ENCODE data around the gene FAM193B. TPM values are rescaled to one million over a fixed set of nuclear protein-coding genes. Genes with fewer than 3 reads are reported as not detected.

FAM193B gene
- total RNA-seq, 1 experiment from 2014 or later: 33.8 TPM

DNA sequence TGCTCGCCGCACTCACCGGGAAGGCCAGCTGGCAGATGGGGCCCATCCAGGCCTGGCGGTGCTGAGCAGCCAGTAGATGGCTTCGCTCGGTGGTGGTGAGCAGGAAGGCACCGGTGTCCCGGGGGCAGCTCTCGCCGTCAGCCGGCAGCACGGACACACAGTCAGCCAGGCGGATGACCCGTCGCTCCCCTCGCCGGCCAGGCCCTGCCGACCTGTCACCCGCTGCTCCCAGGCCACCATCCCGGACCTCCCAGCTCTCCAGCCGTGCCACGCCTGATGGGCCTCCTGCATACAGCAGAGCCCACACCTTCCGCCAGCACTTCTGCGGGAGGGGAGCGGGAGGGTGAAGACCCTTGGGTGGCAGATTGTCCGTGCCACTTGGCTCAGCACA lies 46.1 kb downstream of the FAM193B start:
- Histone ChIP-seq H3K36me3 (peaks cover 12% of the 10 kb centered on the region), H3K4me3 (no peak overlapping the region), H3K4me1 (peaks cover 16% of the 10 kb centered on the region; the same call in 1 of the 2 replicates), H3K27me3 (no peaks in the 10 kb centered on the region), H3K27ac (no peak overlapping the region), H3K9me3 (replicated peaks) (no peaks in the 10 kb centered on the region)
- no peak for DNase-seq

DNA sequence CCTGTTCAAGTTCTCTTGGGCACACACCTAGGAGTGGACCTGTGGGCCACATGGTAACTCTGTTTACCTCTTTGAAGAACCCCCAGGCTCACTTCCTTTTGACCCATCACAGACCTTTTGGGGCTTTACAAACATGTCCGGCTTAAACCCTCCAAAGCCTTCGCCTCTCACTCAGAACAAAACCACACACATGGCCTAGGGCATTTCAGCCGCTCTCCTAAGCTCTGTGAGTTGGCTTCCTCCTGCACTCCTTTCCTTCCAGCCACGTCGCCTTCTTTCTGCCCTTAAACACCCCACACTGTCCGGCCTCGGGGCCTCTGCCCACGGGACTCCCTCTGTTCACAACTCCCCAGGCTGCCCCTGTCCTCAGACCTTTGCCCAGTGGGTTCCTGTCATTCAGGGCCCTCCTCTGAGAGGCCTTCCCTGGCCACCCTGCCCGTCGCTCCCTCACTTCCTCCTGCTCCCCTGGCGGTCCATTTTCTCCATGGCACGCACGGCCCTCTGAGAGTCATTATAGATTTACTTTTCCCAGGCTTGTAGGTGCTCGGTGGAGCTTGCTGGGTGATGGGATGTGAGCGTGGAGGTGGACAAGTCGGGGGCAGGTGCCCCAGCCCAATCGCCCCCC lies 46.7 kb downstream of the FAM193B start:
- DNase-seq: no peak
- H3K4me1 ChIP-seq: peaks cover 16% of the 10 kb centered on the region; the same call in 1 of the 2 replicates
- no peak overlapping the region for H3K27ac ChIP-seq
- H3K27me3 ChIP-seq: no peaks in the 10 kb centered on the region
- H3K9me3 ChIP-seq (replicated peaks): no peaks in the 10 kb centered on the region
- H3K4me3 ChIP-seq: no peak overlapping the region
- H3K36me3 ChIP-seq: peaks cover 10% of the 10 kb centered on the region

DNA sequence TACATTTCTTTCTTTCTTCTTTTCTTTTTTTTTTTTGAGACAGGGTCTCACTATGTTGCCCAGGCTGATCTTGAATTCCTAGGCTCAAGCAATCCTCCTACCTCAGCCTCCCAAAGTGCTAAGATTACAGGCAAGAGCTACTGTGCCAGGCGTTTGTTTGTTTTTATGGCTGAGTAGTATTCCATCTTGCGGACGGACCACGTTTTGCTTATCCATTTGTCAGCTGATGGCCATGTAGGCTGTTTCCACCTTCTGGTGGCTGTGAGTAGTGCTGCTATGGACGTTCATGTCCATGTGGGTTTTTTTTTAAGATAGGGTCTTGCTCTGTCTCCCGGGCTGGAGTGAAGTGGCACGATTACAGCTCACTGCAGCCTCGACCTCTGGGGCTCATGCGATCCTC lies 47.2 kb downstream of the FAM193B start:
- Histone ChIP-seq H3K4me1 (peaks cover 16% of the 10 kb centered on the region; the same call in 1 of the 2 replicates), H3K9me3 (replicated peaks) (no peaks in the 10 kb centered on the region), H3K27me3 (no peaks in the 10 kb centered on the region), H3K36me3 (peaks cover 10% of the 10 kb centered on the region; the same call in 1 of the 2 replicates), H3K27ac (no peak overlapping the region), H3K4me3 (no peak overlapping the region)
- DNase-seq: peak in 1 of 2 experiments; percentile 36

DNA sequence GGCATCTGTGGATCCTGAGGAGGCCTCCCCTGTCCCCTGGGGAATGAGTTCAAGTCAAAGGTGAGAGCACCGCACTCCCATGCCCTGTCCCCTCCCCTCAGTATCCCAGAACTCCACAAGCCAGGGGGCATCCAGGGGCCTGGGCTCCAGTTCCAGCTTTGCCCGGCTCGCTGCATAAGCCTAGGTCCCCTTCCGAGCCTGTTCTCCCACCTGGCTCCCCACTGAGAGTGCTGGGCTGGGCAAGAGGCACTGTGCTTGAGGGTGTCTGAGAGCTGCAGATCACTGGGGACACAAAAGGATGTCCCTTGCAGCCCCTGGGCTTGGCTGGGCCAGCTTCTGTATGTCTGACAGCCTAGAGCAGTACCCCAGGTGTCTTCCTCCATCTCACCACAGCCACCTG lies 49.3 kb downstream of the FAM193B start:
- no peak for DNase-seq
- Histone ChIP-seq H3K27me3 (no peaks in the 10 kb centered on the region), H3K36me3 (no peaks in the 10 kb centered on the region), H3K27ac (no peak overlapping the region), H3K9me3 (replicated peaks) (no peaks in the 10 kb centered on the region), H3K4me1 (peaks cover 22% of the 10 kb centered on the region), H3K4me3 (no peak overlapping the region)

DNA sequence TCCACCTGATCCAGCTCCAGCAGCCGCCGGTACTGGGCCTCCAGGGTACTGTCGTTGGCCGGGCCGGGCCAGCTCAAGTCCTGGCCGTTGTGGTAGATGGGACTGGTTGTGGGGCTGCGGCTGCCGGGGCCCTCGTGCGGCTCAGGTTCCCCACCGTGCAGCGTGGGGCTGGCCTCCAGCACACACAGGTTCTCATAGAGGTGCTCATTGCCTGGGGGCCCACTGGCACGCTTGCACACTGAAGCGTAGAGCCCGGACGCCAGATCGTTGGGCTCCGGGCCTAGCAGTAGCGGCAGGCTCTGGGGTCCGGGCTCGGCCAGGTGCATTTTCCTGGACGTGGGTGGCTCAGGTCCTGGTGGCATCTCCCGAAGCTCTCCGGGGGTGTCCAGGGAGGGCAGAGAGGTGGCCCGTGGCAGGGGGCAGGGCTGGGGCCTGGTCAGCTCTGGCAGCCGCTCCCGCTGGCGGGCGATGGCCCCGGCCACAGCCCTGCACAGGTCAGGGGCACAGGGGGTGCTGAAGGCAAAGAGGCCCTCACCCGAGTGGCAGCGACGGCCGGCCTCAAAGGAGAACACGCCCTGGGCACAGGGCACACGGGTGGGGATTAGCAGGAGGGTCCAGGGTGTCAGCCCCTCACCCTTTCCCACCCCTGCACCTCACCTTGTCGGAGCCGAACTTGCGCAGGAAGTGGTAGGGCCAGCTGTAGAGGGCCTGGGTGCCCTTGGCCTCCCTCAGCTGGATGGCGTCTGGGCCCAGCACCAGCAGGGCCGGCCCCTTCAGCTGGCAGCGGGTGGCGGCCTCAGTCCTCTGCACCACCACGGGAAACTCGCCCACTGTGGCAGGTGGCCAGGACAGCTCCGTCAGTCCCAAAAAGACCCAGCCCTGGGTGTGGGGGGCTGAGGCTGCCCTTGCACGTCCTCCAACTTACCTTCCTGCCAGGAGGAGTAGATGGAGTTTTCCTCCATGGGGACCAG lies 50.0 kb downstream of the FAM193B start:
- Histone ChIP-seq H3K36me3 (no peaks in the 10 kb centered on the region), H3K27me3 (no peaks in the 10 kb centered on the region), H3K4me3 (no peak overlapping the region), H3K4me1 (peaks cover 17% of the 10 kb centered on the region), H3K9me3 (replicated peaks) (no peaks in the 10 kb centered on the region), H3K27ac (no peak overlapping the region)
- DNase-seq: no peak

DNA sequence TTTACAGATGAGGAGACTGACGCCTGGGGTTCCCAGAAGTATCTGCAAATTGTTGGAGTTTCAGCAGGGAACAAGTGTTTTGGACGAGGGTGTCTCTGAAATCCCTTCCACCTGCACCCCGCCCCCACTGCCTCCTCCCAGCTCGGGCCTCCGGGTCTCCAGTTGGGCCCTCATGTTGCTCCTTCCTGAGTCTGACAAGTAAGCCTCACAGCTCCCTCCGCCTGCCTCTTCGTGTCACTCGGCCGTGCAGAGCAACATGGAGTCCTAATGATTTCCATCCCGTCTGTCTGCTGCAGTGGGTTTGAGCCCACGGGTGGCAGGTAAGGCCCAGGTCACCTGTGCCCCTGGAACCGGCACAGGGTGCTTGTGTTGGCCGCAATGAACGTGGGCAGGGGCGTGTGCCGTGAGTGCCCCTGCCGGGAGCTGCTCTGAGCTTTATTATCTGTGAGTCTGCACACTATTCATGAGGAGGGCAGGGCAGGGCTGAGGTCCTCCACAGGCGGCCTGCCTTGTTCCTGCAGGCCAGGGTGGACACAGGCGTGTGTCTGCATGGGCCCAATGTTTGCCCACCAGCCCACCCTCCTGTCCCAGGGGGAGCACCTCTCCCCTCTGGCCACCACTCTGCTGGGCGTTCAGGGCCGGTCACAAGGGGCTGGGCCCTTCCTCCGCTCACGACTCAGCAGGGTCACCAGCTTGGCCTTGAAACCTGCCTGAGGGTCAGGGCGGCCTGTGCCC lies 50.8 kb downstream of the FAM193B start:
- Histone ChIP-seq H3K36me3 (no peaks in the 10 kb centered on the region), H3K4me1 (peaks cover 9% of the 10 kb centered on the region), H3K27me3 (no peaks in the 10 kb centered on the region), H3K27ac (no peak overlapping the region), H3K9me3 (replicated peaks) (no peaks in the 10 kb centered on the region), H3K4me3 (no peak overlapping the region)
- no peak for DNase-seq

DNA sequence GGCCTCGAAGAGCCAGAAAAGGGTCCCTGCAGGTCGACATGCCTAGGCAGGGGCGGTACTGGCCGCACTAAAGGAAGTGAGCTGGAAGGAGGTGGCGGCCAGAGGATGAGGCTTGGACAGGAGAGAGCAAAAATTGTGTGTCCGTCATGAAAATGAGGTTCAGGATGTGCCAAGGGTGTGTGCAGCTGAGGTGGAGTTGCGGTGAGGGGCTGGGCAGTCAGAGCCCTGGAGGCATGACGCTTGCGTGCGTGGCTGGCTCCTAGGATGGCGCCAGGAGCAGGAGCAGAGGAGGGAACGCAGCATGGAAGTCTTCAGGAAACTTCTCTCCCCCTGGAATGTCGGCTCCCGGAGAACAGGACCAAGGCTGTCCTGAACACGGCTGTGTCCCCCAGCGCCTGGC lies 51.5 kb downstream of the FAM193B start:
- Histone ChIP-seq H3K4me3 (no peak overlapping the region), H3K27me3 (no peaks in the 10 kb centered on the region), H3K36me3 (no peaks in the 10 kb centered on the region), H3K9me3 (replicated peaks) (no peaks in the 10 kb centered on the region), H3K27ac (no peak overlapping the region), H3K4me1 (peaks cover 15% of the 10 kb centered on the region)
- DNase-seq: no peak

DNA sequence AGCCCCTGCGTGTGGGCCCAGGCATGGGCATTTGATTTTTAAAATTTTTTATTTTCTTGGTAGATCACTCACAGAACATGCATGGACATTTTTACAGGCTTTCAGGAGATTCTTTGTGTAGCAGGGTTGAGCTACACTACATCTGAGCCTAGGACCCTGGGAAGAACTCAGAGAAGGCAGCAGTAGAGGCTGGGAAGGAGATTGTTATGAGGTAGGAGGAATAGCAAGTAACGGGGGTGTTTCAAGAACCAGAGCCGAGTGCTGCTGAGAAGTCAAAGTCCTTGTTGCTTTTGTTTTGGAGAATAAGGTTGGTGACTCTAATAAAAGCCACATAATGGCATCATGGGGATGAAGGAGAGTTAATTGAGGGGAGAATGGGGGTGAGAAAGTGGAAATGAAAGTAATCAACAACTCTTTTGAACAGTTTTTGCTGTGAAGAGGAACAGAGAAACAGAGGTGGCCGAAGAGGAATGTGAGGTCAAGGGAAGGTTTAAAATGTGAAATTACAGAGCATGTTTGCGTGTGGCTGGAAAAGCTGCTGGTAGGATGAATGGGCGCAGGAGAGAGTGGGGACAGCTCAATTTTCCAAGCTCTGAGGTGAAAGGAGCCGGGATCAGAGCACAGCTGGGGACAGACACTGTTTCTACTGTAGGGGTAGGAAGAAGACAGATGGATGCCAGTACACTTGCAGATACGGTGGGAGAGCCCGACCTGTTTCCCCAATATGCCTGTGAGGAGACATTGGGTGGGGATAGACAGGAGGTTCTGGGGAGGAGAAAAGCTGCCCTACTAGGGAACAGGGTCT lies 52.3 kb downstream of the FAM193B start:
- DNase-seq: no peak
- H3K9me3 ChIP-seq (replicated peaks): no peaks in the 10 kb centered on the region
- no peaks in the 10 kb centered on the region for H3K27me3 ChIP-seq
- no peak overlapping the region for H3K27ac ChIP-seq
- H3K36me3 ChIP-seq: no peaks in the 10 kb centered on the region
- peaks cover 15% of the 10 kb centered on the region for H3K4me1 ChIP-seq
- H3K4me3 ChIP-seq: no peak overlapping the region

DNA sequence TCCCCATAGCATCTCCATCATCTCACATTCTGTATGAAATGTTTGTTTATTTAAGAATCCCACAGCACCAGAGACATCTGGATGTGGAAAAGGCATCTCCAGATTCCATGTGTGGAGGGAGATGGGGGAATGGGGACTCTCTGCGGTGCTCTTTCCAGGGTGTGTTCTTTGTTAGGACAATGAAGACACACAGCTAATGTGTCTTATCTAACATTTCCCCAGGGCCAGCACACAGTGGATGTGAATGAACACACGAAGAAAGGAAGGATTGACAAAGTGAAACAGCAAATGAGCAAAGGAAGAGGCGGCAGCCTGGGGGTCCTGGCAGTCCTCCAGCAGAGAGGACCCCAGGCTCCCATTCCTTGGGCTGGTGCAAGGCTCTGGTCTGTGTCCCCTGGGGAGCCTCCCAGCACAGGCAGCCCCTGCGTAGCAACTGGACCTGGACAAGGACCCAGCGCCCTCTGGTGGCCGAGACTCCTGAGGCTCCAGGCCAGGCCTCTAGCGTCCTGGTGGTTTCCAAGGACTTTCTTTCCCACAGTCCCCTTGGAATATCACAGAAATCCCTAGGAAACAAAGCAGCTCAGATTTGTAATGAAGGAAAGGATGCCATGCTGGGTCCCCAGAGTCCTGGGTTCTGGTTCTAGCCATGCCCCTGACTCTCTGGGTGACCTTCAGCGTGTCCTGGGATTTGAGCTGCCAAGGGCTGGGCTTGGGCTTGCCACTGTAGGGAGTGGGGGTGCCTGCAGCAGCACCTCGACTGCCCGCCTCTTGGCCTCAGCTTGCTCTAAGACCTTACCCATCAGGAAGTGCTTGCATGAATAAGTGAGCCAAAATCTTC lies 53.5 kb downstream of the FAM193B start:
- Histone ChIP-seq H3K27ac (no peak overlapping the region), H3K4me1 (peaks cover 17% of the 10 kb centered on the region)
- peak; percentile 91 to 96 for DNase-seq

DNA sequence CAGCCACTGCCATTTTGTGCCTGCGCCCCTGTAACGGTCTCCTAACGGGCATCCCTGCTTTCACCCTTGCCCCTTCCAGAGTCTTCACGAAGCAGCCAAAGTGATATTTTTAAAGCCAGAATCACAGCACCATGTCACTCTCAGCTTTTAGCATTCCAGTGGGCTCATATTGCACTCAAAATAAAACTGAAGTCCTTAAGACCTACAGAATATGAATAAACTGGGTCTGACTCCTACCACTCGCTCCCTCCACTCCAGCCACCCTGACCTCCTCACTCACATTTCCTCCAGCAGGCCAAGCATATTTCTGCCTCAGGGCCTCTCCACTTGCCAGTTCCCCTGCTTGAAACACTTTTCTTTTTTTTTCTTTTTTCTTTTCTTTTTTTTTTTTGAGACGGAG lies 54.5 kb downstream of the FAM193B start:
- no peak for DNase-seq

More for the DNA sequence above, 53.5 kb downstream of the FAM193B start:
- H3K36me3 ChIP-seq: no peaks in the 10 kb centered on the region
- H3K4me3 ChIP-seq: no peak overlapping the region
- H3K9me3 ChIP-seq (replicated peaks): no peaks in the 10 kb centered on the region
- H3K27me3 ChIP-seq: no peaks in the 10 kb centered on the region

DNA sequence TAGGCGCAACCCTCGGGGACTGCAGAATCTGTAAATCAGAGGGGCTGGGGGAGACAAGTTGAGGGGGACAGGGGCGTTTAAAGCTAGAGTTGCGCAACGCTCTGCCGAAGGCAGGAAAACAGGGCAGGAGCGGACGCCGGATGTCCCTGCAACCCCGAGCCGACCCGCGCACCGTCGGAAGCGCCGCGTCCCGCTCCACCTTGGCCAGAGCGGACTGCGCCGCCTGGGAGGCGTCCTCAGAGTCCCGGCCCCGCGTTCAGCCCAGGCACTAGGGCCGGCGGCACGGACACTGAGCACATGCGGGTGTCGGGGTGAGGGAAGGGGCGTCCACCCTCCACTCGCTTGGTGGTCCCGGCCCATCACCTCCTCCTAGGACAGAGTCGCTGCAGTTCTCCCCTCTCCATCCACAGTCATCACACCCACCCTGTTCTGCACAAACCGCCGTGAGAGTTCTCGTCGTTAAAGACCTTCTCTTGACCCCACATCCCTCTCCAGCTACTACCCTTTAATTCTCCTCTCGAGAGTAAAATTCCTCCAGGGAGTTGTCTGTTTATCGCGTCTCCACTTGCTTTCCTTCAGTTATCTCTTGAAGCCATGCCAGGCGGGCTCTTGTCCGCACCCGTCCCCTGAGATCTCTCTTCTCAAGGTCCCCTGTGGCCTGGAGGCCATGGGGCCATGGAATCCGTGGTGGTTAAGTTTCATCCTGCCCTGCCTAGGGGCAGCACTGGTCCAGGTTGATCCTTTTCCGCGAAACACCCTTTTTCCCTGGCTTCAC lies 56.2 kb downstream of the FAM193B start:
- H3K9me3 ChIP-seq (replicated peaks): no peaks in the 10 kb centered on the region
- H3K27me3 ChIP-seq: no peaks in the 10 kb centered on the region
- no peak for DNase-seq
- H3K36me3 ChIP-seq: peaks cover 4% of the 10 kb centered on the region
- no peak overlapping the region for H3K27ac ChIP-seq
- peak overlapping the region; percentile 76 for H3K4me3 ChIP-seq
- H3K4me1 ChIP-seq: peaks cover 37% of the 10 kb centered on the region

More for the DNA sequence above, 54.5 kb downstream of the FAM193B start:
- Histone ChIP-seq H3K4me1 (peaks cover 27% of the 10 kb centered on the region), H3K27me3 (no peaks in the 10 kb centered on the region), H3K9me3 (replicated peaks) (no peaks in the 10 kb centered on the region), H3K36me3 (no peaks in the 10 kb centered on the region), H3K27ac (no peak overlapping the region), H3K4me3 (no peak overlapping the region)

DNA sequence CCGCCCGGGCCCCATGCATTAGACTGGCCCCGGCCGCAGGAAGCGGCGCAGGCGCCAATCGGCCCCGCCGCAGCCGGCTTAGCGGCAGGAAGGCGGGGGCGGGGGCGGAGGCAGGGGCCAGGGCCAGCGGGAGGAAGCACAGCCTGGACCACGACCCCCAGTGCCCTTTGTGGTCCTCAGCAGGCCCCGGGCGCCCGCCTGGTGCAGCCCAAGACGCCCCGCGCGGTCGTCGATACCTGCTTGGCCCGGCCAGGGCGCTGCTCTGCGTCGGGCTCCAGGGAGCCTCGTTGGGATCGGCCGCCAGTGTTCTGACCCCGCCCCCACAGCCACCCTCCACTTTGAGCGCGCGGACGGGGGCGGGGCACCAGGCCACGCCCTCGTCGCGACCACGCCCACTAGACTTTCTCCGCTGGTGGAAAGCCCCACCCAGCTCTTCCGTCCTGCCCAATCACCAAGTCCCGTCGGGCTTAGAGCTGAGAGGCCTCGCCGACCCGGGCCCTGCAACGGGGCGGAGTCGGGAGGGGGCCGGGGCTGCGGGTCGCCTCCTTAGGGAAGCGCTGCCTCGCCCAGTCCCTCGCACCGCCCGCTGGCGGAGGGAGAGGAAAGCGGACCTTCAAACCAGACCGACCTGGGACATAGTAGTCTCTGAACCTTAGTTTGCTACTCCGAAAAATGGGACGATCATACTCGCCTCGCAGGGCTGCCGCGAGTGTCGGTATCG lies 56.9 kb downstream of the FAM193B start, which contains the start of gene PDLIM7:
TSS of gene PDLIM7 (minus strand) at position 313 of the 721 bp plus-strand sequence. CDS start 1,092 bp downstream, outside the sequence.
- peaks cover 37% of the 10 kb centered on the region for H3K4me1 ChIP-seq
- peak within 1 kb of the TSS; percentile 76 for H3K4me3 ChIP-seq
- H3K9me3 ChIP-seq (replicated peaks): no peaks in the 10 kb centered on the region
- H3K36me3 ChIP-seq: peaks cover 8% of the 10 kb centered on the region
- peak within 1 kb of the TSS; percentile 90 for H3K27ac ChIP-seq
- peak; percentile 96 to 98 for DNase-seq
- no peaks in the 10 kb centered on the region for H3K27me3 ChIP-seq

All from SJCRH30 (cell line).